Measurements from ENCODE around the gene TBKBP1. TPM values are rescaled to one million over a fixed set of nuclear protein-coding genes. Genes with fewer than 3 reads are reported as not detected.

The TBKBP1 gene
- total RNA-seq, 5 donors from 2014 or later (not counting 1 experiment from before 2014, with no cell fraction given): 4.5 to 20.5 (median 7.2) TPM

GRCh38 chr17:47726796-47727703 lies 33.1 kb downstream of the TBKBP1 start:
- Mint-ChIP-seq H3K27me3 (peaks cover 3 to 13% of the 10 kb centered on the region in 2 donors), H3K4me3 (peak overlapping the region in 1 of 3 donors; percentile 36), H3K9me3 (no peaks in the 10 kb centered on the region), H3K36me3 (no peaks in the 10 kb centered on the region), H3K4me1 (peaks cover 20 to 58% (median 24%) of the 10 kb centered on the region in 3 donors), H3K27ac (no peak overlapping the region)
- 93% methylated on average over 8 of the region's 12 CpGs for WGBS (ENCODE audit: insufficient coverage)
- Histone ChIP-seq H3K4me3 (ENCODE audit: control insufficient read depth in 1 of 2, extremely low read depth in 1 of 2, low read length in 1 of 2) (no peak overlapping the region), H3K4me1 (ENCODE audit: control insufficient read depth in 1 of 2, extremely low read depth in 1 of 2, insufficient read depth in 2 of 2, low read length in 2 of 2) (peaks cover 0 to 80% of the 10 kb centered on the region in 2 experiments), H3K9me3 (no peaks in the 10 kb centered on the region), H3K36me3 (ENCODE audit: control insufficient read depth in 2 of 2, extremely low read depth in 1 of 2, insufficient read depth in 1 of 2, low read length in 1 of 2) (no peaks in the 10 kb centered on the region), H3K27me3 (replicated peaks in 1 of 2; ENCODE audit: control insufficient read depth in 2 of 2, extremely low read depth in 1 of 2, insufficient read depth in 2 of 2, low read length in 1 of 2) (peaks cover 0 to 15% of the 10 kb centered on the region in 2 experiments), H3K27ac (ENCODE audit: low read length) (no peak overlapping the region)
- POLR2A ChIA-PET: no interaction called here
- CTCF ChIA-PET: no interaction called here
- no peak for ATAC-seq (replicated peaks in 1 of 4)
- DNase-seq: no peak

- Mint-ChIP-seq H3K36me3 (no peaks in the 10 kb centered on the region), H3K27me3 (peaks cover 3 to 13% of the 10 kb centered on the region in 2 donors), H3K27ac (no peak overlapping the region), H3K4me1 (peaks cover 25 to 63% (median 30%) of the 10 kb centered on the region in 3 donors), H3K9me3 (no peaks in the 10 kb centered on the region), H3K4me3 (no peak overlapping the region)
- Histone ChIP-seq H3K27me3 (replicated peaks in 1 of 2; ENCODE audit: control insufficient read depth in 2 of 2, extremely low read depth in 1 of 2, insufficient read depth in 2 of 2, low read length in 1 of 2) (peaks cover 0 to 13% of the 10 kb centered on the region in 2 experiments), H3K36me3 (ENCODE audit: control insufficient read depth in 2 of 2, extremely low read depth in 1 of 2, insufficient read depth in 1 of 2, low read length in 1 of 2) (no peaks in the 10 kb centered on the region), H3K9me3 (no peaks in the 10 kb centered on the region), H3K27ac (ENCODE audit: low read length) (no peak overlapping the region), H3K4me1 (ENCODE audit: control insufficient read depth in 1 of 2, extremely low read depth in 1 of 2, insufficient read depth in 2 of 2, low read length in 2 of 2) (peaks cover 4 to 81% of the 10 kb centered on the region in 2 experiments), H3K4me3 (ENCODE audit: control insufficient read depth in 1 of 2, extremely low read depth in 1 of 2, low read length in 1 of 2) (no peak overlapping the region)
- ChIA-PET POLR2A (no interaction called here), CTCF (no interaction called here)
- DNase-seq (no peak), ATAC-seq (replicated peaks in 1 of 4) (no peak)
- 100% methylated on average over 5 of the region's 9 CpGs for WGBS (ENCODE audit: insufficient coverage)
These were observed 33.7 kb downstream of the TBKBP1 start for GRCh38 chr17:47727704-47728036.

GRCh38 chr17:47728214-47728877 lies 34.4 kb downstream of the TBKBP1 start:
- H3K27me3 Mint-ChIP-seq: peaks cover 3 to 13% of the 10 kb centered on the region in 2 donors
- 78% methylated on average over 2 of the region's 4 CpGs for WGBS (ENCODE audit: insufficient coverage)
- H3K4me1 Mint-ChIP-seq: peaks cover 29 to 67% (median 33%) of the 10 kb centered on the region in 3 donors
- Histone ChIP-seq H3K36me3 (ENCODE audit: control insufficient read depth in 2 of 2, extremely low read depth in 1 of 2, insufficient read depth in 1 of 2, low read length in 1 of 2) (no peaks in the 10 kb centered on the region), H3K27me3 (replicated peaks in 1 of 2; ENCODE audit: control insufficient read depth in 2 of 2, extremely low read depth in 1 of 2, insufficient read depth in 2 of 2, low read length in 1 of 2) (peaks cover 0 to 13% of the 10 kb centered on the region in 2 experiments), H3K4me3 (ENCODE audit: control insufficient read depth in 1 of 2, extremely low read depth in 1 of 2, low read length in 1 of 2) (no peak overlapping the region), H3K4me1 (ENCODE audit: control insufficient read depth in 1 of 2, extremely low read depth in 1 of 2, insufficient read depth in 2 of 2, low read length in 2 of 2) (peaks cover 5 to 83% of the 10 kb centered on the region in 2 experiments), H3K27ac (ENCODE audit: low read length) (no peak overlapping the region), H3K9me3 (no peaks in the 10 kb centered on the region)
- DNase-seq: no peak
- H3K4me3 Mint-ChIP-seq: no peak overlapping the region
- no peaks in the 10 kb centered on the region for H3K36me3 Mint-ChIP-seq
- H3K9me3 Mint-ChIP-seq: no peaks in the 10 kb centered on the region
- ChIA-PET CTCF (no interaction called here), POLR2A (no interaction called here)
- no peak for ATAC-seq (replicated peaks in 1 of 4)
- H3K27ac Mint-ChIP-seq: peak overlapping the region in 1 of 2 donors; percentile 46

GRCh38 chr17:47729476-47729875 lies 35.5 kb downstream of the TBKBP1 start:
- peaks cover 6 to 19% of the 10 kb centered on the region in 2 donors for H3K27me3 Mint-ChIP-seq
- ATAC-seq (replicated peaks in 1 of 4): no peak
- no peaks in the 10 kb centered on the region for H3K36me3 Mint-ChIP-seq
- H3K27ac Mint-ChIP-seq: peak overlapping the region; percentile 39 to 61
- no peak overlapping the region for H3K4me3 ChIP-seq (ENCODE audit: control insufficient read depth in 1 of 2, extremely low read depth in 1 of 2, low read length in 1 of 2)
- H3K4me1 Mint-ChIP-seq: peaks cover 33 to 71% (median 40%) of the 10 kb centered on the region in 3 donors
- H3K27ac ChIP-seq (ENCODE audit: low read length): peak overlapping the region; percentile 45
- H3K4me3 Mint-ChIP-seq: no peak overlapping the region
- no peaks in the 10 kb centered on the region for H3K36me3 ChIP-seq (ENCODE audit: control insufficient read depth in 2 of 2, extremely low read depth in 1 of 2, insufficient read depth in 1 of 2, low read length in 1 of 2)
- CTCF ChIA-PET: no interaction called here
- H3K27me3 ChIP-seq (replicated peaks in 1 of 2; ENCODE audit: control insufficient read depth in 2 of 2, extremely low read depth in 1 of 2, insufficient read depth in 2 of 2, low read length in 1 of 2): peaks cover under 1 to 15% of the 10 kb centered on the region in 2 experiments
- DNase-seq: no peak
- no peaks in the 10 kb centered on the region for H3K9me3 Mint-ChIP-seq
- 43% methylated on average over 4 of the region's 8 CpGs for WGBS (ENCODE audit: insufficient coverage)
- POLR2A ChIA-PET: no interaction called here
- H3K9me3 ChIP-seq: no peaks in the 10 kb centered on the region
- H3K4me1 ChIP-seq (ENCODE audit: control insufficient read depth in 1 of 2, extremely low read depth in 1 of 2, insufficient read depth in 2 of 2, low read length in 2 of 2): peaks cover 5 to 84% of the 10 kb centered on the region in 2 experiments

GRCh38 chr17:47730681-47731080 lies 36.7 kb downstream of the TBKBP1 start:
- H3K4me3 ChIP-seq (ENCODE audit: control insufficient read depth in 1 of 2, extremely low read depth in 1 of 2, low read length in 1 of 2): no peak overlapping the region
- peaks cover 3 to 11% of the 10 kb centered on the region in 2 experiments for H3K27me3 ChIP-seq (replicated peaks in 1 of 2; ENCODE audit: control insufficient read depth in 2 of 2, extremely low read depth in 1 of 2, insufficient read depth in 2 of 2, low read length in 1 of 2)
- no peaks in the 10 kb centered on the region for H3K9me3 Mint-ChIP-seq
- DNase-seq (no peak), ATAC-seq (replicated peaks in 1 of 4) (no peak)
- H3K36me3 Mint-ChIP-seq: no peaks in the 10 kb centered on the region
- H3K27me3 Mint-ChIP-seq: peaks cover 6 to 16% of the 10 kb centered on the region in 2 donors
- ChIA-PET POLR2A (no interaction called here), CTCF (interaction anchor here (0.5 to 1.1 kb wide), 4 partner anchors 26 to 71 kb away, joined by 3 to 6 read pairs (median 3); no protein-coding TSS in a partner anchor)
- H3K4me3 Mint-ChIP-seq: no peak overlapping the region
- peaks cover 5 to 80% of the 10 kb centered on the region in 2 experiments for H3K4me1 ChIP-seq (ENCODE audit: control insufficient read depth in 1 of 2, extremely low read depth in 1 of 2, insufficient read depth in 2 of 2, low read length in 2 of 2)
- peak overlapping the region; percentile 68 to 77 for H3K27ac Mint-ChIP-seq
- H3K36me3 ChIP-seq (ENCODE audit: control insufficient read depth in 2 of 2, extremely low read depth in 1 of 2, insufficient read depth in 1 of 2, low read length in 1 of 2): no peaks in the 10 kb centered on the region
- peaks cover 37 to 72% (median 47%) of the 10 kb centered on the region in 3 donors for H3K4me1 Mint-ChIP-seq
- H3K9me3 ChIP-seq: no peaks in the 10 kb centered on the region
- WGBS (ENCODE audit: insufficient coverage): 71% methylated on average over 2 of the region's 4 CpGs
- peak overlapping the region; percentile 56 for H3K27ac ChIP-seq (ENCODE audit: low read length)

- peaks cover 3 to 11% of the 10 kb centered on the region in 2 experiments for H3K27me3 ChIP-seq (replicated peaks in 1 of 2; ENCODE audit: control insufficient read depth in 2 of 2, extremely low read depth in 1 of 2, insufficient read depth in 2 of 2, low read length in 1 of 2)
- H3K4me3 ChIP-seq (ENCODE audit: control insufficient read depth in 1 of 2, extremely low read depth in 1 of 2, low read length in 1 of 2): no peak overlapping the region
- peak overlapping the region in 1 of 3 donors; percentile 87 for H3K4me3 Mint-ChIP-seq
- peaks cover 38 to 71% (median 40%) of the 10 kb centered on the region in 3 donors for H3K4me1 Mint-ChIP-seq
- CTCF ChIA-PET: interaction anchor here in 1 of 2 donors (0.6 to 1.1 kb wide), 2 partner anchors 31 to 34 kb away, joined by 3 read pairs; no protein-coding TSS in a partner anchor
- POLR2A ChIA-PET: no interaction called here
- no peaks in the 10 kb centered on the region for H3K9me3 Mint-ChIP-seq
- ATAC-seq (replicated peaks in 1 of 4) (no peak), DNase-seq (no peak)
- no peaks in the 10 kb centered on the region for H3K36me3 ChIP-seq (ENCODE audit: control insufficient read depth in 2 of 2, extremely low read depth in 1 of 2, insufficient read depth in 1 of 2, low read length in 1 of 2)
- H3K27me3 Mint-ChIP-seq: peaks cover 6 to 13% of the 10 kb centered on the region in 2 donors
- no peaks in the 10 kb centered on the region for H3K36me3 Mint-ChIP-seq
- H3K27ac ChIP-seq (ENCODE audit: low read length): peak overlapping the region; percentile 56
- H3K9me3 ChIP-seq: no peaks in the 10 kb centered on the region
- no CpG with 5 or more reads among the region's 2 CpGs for WGBS (ENCODE audit: insufficient coverage)
- peaks cover 5 to 78% of the 10 kb centered on the region in 2 experiments for H3K4me1 ChIP-seq (ENCODE audit: control insufficient read depth in 1 of 2, extremely low read depth in 1 of 2, insufficient read depth in 2 of 2, low read length in 2 of 2)
- H3K27ac Mint-ChIP-seq: peak overlapping the region; percentile 68 to 77
These were observed 37.4 kb downstream of the TBKBP1 start for GRCh38 chr17:47731396-47731795.

All from T-cell (primary cell).